Measurements from ENCODE around the gene CTTN.

Gene CTTN

DNA sequence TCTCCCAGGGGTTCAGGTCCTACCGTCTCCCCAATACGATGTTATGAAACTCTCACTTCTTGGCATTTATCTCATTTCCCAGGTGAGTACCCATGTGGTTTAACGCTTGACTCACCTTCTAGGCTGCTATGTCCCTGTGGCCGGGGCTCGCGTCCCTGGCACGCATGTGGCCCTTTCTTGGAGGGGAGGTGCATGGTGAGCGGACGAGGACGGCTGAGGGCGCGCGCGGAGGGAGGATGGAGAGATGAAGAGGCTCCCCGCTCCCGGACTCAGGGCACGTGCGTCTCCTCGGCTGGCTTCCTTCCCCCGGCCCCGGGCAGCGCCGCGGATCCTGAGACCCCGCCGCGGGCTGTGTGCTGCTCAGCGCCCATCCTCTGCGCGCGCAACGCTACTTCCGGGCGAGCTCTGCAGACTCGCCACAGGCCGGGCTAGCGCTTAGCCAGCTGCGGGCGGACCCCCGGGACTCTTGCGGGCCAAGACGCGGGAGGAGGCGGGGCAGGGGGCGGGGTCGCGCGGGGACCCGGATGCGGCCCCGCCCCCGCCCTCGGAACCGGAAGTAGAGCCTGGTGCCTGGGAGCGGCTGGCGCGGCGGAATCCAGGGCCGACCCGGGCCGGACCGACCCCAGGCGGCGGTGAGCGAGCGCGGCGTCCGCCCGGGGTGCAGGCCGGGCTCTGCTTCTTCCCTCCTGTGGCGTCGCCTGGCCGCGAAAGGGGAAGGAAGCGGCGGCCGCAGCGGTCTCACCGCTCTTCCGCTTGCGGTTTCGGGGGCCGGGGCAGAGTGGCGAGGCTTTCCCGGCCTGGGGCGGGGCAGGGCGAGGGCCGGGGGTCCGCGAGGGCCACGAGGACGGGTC is at the start of gene CTTN:
Gene CTTN (plus strand): TSS at position 547 of the 851 bp plus-strand sequence. CDS start 8,769 bp downstream, outside the sequence.
- peak; percentile 58 for DNase-seq

DNA sequence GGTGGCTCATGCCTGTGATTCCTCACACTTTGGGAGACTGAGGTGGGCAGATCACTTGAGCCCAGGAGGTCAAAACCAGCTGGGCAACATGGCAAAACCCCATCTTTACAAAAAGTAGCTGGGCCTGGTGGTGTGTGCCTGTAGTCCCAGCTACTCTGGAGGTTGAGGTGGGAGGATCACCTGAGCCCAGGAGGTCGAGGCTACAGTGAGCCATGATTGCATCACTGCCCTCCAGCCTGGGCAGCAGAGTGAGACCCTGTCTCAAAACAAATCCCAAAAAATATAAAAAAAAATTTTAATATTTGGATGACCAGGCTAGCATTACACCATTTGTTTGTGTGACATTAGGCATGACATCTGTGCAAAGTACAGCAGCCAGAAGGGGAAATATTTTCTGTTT is 49.7 kb upstream of the CTTN start:
- DNase-seq: no peak

DNA sequence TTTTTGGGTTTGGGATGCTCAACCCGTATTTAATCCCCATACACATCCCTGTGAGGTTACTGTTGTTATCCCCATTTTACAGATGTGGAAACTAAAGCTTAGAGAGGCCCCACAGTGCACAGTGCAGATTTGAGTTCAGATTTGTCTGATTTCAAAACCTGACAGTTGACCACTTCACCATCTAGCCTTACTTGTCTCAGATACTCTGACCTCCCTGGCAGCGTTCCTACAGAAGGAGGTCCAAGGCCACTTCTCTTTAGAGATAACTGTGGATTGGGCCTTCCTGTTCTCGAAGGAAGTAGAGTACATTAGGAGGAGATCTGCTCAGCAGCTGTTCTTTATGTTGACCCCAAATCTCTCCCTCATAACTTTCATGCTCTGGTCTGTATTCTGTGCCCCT is 46.7 kb upstream of the CTTN start:
- DNase-seq: no peak

DNA sequence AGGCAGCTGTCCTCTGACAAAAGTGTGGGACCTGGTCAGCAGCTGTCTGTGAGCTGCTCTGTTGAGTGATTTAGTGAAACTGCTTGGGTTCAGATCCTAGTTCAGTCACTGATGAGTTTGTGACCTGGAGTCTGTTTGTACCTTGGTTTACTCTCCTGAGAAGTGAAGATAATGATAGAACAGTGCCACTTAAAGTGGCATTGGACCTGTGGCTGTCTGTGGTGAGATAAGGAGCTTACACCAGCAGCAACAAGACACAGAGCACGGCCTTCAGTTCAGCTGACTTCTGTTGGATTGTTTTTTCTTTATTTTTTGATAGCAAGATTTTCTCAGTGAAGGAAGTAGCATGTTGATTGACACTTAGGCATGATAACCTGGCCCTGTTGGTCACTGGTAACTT is 46.2 kb upstream of the CTTN start:
- DNase-seq: no peak

DNA sequence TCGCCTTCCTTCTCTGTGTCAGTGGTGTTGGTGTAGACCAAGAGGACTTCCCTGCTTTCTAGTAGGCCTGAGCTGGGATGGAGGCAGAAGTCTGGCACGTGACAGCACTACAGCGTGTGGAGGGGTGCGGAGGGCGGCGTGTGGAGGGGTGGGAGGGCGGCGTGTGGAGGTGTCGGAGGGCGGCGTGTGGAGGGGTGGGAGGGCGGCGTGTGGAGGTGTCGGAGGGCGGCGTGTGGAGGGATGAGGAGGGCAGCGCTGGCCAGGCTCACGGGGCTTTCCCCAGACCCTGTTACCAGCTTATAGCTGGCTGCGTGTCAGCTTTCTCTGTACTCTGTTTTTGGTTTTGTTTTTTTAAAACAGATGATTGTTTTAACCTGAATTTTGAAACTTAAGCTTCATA is 45.7 kb upstream of the CTTN start:
- no peak for DNase-seq

DNA sequence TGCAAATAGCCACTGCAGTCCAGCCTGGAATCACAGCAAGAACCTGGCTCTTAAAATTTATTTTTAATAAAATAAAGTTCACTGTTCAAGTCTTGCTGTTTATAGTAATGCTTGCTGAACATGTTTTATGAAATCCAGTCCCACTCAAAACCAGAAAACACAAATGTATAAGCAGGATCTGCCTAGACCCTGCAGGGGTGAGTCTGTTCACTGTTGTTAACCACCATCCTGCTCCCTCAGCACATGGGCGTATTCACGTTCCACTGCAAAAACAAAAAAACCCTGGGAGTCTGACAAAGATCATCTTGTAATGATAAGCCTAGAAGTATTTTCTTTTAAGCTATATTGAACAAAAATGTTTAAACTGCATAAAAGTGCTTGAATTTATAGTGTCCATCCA is 45.0 kb upstream of the CTTN start:
- no peak for DNase-seq

DNA sequence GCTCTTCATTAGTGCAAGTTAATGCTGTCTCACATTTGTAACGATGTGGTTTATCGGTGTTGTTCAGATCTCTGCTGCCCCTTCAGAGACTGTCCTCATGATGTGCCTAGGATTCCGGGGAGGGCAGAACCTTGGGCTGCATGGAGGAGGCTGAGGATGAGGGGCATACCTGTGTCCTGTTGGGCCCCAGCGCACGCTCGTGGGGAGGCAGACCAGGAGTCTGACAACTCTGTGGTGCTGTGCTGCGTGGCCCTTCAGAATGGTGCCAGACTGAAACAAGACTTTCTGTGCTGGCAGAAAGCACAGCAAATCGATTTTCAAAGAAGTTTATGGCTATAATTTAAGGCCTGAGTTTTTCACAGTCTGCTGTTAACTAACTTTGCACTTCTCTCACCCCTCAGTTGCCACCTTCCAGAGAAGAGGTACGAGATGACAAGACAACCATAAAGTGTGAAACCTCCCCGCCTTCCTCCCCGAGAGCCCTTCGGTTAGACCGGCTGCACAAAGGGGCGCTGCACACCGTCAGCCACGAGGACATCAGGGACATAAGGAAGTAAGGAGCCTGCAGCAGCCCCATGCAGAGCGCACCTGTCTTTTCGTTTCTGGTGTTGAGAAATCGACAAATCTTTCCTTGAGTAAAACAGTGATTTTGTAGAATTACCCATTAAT is 44.3 kb upstream of the CTTN start:
- no peak for DNase-seq

DNA sequence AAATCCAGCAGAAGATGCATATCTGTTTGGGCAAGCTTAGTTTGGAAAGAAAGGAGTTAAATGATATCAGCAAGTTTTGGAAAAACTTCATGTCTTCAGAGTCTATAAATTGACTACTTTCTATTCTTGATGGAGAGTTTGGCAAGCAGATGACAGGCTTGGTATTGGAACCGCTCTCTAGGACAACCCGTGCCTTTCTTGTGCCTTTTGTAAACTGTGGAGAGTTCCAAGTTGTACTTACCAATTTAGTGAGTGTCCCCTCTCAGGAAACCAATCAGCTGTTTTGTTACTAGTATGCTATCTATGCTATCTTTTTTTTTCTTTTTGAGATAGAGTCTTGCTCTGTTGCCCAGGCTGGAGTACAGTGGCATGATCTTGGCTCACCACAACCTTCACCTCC is 43.7 kb upstream of the CTTN start:
- DNase-seq: no peak

DNA sequence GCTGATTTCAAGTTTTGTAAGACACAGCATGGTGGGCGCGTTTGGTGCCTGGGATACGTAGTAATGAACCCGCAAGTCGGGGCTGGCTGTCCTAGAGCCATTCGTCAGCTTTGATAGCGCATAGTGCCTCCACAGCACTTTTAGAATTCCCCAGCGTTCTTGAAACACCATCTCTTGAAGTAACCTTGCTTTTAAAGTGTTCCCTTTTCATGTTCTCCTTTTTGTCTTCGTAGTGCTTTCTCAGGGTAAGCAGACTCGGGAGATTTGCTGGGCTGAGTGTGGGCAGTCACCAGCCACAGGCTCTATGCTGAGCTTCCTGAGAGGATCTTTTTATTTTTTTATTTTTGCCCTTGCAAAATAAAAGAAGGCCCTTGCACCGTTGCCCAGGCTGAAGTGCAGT is 39.6 kb upstream of the CTTN start:
- no peak for DNase-seq

DNA sequence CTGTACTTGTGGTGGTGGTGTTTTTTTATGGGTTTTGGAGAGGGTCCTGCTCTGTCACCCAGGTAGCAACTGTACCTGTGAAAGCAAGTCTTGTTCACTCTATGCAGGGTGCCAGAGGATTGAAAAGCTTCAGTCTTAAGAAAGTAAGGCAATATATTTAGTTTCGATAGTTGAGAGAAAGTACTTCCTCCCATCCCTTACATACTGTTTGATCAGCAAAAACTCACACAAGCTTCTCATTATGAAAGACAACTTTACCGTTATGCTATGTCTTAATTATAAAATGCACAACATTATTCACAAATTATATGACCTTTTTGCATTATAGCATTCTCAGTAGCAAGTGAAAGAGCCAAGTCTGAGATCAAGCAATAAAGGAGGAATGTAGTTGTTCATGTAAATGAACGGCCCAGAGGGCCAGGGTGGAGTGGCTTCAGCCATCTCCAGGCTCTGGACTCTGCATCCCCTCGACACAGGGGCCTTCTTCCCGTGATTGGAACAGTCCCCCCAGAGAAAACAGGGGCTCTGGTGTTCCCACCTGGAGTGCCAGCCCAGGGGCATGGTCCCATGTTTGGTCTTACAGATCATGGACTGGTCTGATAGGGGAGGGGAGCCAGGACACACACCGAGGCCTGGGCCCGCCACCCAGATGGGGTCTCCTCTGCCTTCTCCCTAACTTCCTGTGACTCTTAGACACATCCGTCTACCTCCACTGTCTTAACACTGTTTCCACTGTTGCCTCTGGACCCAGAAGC is 38.7 kb upstream of the CTTN start:
- no peak for DNase-seq

DNA sequence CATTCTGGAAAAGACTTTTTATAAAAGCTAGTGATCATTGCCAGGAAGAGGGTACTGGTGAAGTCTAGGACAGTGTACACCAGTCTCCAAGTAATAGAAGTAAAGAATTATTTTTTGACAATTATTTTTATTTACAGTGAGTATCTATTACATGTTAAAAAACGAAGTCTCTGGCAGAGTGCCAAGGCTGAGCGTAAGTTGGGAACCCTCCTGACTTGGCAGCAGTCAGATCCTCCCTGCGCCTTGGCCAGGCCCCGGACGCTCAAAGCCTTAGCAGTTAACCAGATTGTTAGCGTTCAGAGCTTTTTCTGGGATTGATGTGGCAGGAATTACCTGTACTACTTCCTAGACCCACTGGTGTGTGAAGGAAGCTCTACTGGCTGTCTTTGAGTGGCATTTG is 38.1 kb upstream of the CTTN start:
- no peak for DNase-seq

DNA sequence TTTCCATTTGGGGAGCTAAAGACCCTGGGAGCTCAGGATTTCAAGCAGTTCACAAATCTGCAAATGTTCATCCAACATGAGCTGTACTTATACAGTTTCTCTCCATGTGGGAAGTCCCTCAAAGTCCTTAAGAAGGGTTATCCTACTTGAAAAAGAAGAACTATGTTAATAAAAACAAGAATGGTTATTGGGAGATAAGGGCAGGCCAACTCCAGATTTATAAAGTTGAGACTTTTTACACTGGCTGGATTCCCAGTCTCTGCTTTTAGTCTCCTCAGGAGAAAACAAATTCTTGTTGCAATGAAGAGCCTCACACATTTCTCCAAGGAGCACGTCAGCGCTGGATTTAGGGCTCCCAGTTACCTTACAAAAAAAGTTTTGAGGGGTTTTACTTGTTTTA is 34.2 kb upstream of the CTTN start:
- DNase-seq: no peak

DNA sequence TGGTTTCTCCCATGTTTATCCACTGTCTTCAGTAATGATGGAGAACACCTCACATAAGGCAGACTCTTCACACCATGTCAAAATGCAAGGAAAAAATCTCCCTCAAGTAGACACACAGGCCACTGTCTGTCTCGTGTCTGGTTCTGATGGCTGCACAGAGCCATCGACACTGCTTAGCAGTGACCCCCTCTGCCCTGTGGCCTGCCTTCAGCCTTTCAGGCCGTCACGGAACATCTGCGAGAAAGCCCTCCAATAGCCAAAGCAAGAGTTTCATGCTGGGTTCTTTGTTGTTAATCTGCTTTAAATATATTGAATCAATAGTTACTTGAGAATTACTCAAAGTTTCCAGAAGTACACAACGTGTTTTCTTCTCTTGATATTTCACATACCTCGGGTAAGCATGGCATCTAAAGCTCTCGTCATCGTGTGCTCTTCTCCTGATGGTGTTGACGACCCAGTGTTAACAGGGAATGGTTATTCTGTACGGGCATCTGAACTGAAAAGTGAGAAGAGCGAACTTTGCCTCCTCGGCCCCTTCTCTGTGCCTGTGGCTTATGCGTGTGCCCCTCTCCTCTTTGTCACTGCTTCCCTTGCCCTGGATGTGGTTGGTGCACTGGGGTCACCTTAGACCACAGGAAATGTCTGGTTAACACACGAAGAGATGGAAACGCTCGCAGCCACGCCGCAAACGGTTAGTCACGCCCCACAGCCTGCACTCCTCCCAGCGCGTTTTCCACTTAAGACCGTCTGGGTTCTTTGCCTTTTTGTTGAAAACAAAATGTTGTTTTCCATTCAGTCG is 33.4 kb upstream of the CTTN start:
- no peak for DNase-seq

DNA sequence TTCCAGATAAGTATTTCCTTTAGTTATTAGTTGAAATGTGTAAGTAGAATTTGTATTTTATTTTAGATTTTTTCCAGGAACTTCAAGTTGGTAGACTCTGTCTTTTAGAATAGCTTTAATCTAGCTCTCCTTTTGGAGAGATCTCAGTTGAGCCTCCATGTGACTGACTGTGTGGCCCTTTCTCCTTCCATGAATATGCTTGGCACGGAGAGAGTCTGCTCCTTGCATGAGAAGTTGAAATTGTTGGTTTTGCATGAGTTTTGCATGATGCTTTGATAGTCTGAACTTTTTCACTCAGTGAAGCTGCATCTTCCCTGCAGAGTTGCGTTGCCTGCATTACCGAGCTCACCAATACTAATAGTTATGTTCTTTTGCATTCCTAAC is 32.8 kb upstream of the CTTN start:
- no peak for DNase-seq

DNA sequence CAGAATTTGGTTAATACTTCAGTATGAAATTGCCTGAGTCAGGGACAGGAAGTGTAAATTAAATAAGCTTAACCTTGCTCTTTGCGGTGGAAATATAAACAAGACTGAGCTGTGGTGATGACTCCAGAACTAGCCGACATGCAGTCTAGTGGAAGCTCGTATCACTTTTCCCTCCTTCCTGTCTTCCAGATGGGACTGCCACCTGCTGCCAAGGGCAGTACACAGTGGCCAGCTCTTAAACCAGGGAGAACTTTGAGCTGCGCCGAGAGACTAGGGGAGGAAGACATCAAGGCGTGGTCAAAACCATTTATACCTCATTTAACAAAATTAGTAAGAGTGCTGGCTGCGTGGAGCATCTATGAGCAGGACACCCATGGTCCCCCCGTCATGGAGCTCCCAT is 31.3 kb upstream of the CTTN start:
- no peak for DNase-seq

DNA sequence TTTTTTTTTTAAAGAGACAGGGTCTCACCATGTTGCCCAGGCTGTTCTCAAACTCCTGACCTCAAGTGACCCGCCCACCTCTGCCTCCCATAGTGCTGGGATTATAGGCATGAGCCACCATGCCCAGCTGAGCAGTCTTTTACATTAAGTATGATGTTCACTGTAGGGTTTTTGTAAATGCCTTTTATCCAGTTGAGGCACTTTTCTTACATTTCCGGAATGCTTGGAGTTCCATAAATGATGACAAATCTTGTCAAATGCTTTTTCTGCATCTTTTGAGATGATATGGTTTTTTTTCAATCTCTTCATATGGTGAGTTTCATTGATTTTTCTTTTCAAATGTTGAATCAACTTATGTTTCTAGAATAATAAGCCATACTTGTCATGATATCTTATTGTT is 29.4 kb upstream of the CTTN start:
- no peak for DNase-seq

DNA sequence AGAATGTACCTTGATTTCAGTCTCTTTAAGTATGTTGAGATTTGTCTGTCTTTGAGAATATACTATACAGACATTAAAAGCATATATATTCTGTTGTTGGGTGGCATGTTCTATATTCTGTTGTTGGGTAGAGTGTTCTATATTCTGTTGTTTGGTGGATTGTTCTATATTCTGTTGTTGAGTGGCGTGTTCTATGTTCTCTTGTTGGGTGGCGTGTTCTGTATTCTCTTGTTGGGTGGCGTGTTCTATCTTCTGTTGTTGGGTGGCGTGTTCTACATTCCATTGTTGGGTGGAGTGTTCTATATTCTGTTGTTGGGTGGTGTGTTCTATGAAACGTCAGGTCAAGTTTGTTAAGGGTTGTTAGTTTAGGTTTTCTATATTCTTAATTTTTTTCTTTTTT is 27.1 kb upstream of the CTTN start:
- DNase-seq: no peak

DNA sequence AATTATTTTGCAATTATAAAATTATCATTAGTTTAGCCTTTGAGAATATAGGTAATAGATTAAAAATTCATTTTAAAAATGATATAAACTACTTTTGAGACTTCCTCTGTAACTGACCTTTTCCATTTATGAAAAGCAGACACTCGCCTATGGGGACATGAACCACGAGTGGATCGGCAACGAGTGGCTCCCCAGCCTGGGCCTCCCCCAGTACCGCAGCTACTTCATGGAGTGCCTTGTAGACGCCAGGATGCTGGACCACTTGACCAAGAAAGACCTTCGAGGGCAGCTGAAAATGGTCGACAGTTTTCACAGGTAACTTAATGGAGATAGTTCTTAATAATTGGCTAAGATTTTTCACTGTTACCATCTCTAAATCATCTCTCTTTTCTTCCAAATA is 26.3 kb upstream of the CTTN start:
- DNase-seq: no peak

DNA sequence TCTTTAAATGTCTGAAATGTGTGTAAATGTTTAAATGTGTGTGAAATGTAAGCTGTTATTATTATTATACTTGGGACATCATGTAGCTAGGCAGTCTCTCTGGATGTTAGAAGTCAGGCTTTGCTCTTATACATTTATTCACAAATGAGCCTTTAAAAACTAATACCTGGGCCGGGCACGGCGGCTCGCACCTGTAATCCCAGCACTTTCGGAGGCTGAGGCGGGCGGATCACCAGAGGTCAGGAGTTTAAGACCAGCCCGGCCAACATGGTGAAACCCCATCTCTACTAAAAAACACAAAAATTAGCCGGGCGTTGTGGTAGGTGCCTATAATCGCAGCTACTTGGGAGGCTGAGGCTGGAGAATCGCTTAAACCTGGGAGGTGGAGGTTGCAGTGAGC is 21.7 kb upstream of the CTTN start:
- no peak for DNase-seq

DNA sequence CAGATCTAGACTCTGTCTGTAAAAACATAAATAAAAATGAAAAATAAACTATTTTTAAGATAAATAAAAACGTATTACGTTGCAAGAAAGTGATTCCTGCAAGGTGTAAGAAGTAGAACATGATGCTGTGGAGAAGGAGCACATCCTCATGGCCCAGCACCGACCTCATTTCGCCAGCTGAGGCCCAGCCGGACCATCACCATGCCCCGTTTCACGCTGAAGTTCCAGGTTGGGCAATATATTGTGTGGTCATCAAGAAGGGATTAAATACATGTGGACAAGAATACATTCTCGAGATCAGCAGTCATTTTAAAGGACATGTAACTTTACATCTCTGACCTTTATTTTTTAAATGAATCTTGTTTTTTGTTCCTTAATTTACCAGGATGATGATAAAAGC is 20.7 kb upstream of the CTTN start:
- no peak for DNase-seq

DNA sequence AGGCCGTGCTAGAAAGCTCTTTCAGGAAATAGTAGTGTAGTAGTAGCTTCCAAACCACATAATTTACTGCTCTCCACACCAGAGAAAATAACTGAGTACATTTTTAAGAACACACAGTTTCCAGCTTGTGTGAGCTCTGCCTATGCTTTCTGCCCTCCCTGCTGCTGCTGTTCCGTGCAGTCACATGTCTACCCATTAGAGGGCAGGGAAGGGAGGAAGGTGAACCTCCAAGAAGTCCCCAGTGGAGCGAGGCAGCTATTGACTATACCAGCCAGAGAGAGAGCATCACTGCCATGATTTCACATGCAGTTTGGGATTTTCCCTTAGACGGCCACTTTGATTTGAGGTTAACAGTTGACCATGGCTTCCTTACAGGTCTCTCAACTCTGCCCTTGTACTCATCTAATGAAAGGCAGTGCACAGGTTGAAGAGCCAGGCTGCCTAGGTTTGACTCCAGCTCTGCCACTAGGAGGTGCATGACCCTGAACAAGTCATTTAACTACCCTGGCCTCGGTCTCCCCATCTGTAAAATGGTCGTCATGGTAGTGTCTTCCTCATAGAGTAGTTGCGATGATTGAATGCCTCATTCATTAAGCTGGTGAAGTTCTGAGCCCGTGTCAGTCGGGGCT is 19.7 kb upstream of the CTTN start:
- no peak for DNase-seq

DNA sequence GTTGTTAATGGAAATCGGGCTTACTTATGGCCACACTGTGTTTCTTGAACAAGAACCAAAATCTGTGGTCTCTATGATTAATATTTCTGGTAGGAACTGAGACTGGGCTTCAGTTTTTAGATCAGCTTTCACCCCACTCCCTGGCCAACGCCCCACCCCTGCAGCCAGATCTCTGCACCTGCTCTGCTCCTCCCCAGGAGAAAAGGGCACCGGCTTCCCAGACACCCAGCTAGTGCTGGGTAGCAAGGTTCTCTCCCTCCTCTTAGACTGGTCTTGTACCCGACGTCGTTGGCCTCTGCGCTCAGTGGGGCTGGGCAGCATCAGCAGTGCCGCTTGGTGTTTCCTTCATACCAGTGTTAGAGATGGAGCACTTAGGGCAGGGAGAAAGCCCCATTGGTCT is 17.0 kb upstream of the CTTN start:
- DNase-seq: no peak

All from NCI-H1048 (cell line).